ENCODE measurements around the gene MACROD2.

DNA sequence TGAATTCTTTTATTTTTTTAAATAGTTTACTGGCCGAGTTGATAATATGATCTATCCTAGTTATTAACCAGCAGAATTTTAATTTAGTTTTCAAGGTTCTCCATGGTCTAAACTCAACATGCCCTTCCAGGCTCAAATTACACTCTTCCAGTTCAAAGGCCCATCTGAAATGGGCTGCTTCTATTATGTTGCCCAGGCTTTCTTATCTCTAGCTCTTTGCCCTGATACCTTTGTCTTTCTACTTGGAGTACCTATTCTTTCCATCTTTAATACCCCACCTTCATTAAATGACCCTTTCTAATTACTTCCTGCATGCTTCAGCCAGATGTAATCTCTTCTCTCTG, 883.3 kb downstream of the MACROD2 start:
- TF ChIP-seq CTCF (IDR thresholded peaks at IDR 0.05), result no peak
- TF ChIP-seq POLR2A (IDR thresholded peaks at IDR 0.05), result no peak

All from body of pancreas (tissue), 4 donors.